ENCODE measurements around the gene C5orf46. TPM values are rescaled to one million over a fixed set of nuclear protein-coding genes. Genes with fewer than 3 reads are reported as not detected.

Gene C5orf46
- polyA plus RNA-seq, 1 experiment: 19.6 TPM

GRCh38 chr5:147895864-147896263 lies 10.5 kb downstream of the C5orf46 start:
- Histone ChIP-seq H3K4me3 (ENCODE audit: low read depth, low read length) (no peak overlapping the region), H3K27me3 (ENCODE audit: control insufficient read depth, insufficient read depth, low read length) (no peaks in the 10 kb centered on the region), H3K36me3 (ENCODE audit: control insufficient read depth, insufficient read depth, low read length) (no peaks in the 10 kb centered on the region)
- ChIA-PET POLR2A (no interaction called here), CTCF (no interaction called here)
- no peak for TF ChIP-seq CTCF (IDR thresholded peaks at IDR 0.05; ENCODE audit: insufficient read depth, low read depth, low read length)
- DNase-seq (ENCODE audit: low read depth): no peak

- no peak for TF ChIP-seq CTCF (IDR thresholded peaks at IDR 0.05; ENCODE audit: insufficient read depth, low read depth, low read length)
- no peaks in the 10 kb centered on the region for H3K36me3 ChIP-seq (ENCODE audit: control insufficient read depth, insufficient read depth, low read length)
- ChIA-PET POLR2A (no interaction called here), CTCF (interaction anchor here (1.0 kb wide), 1 partner anchor 11 kb away, joined by 3 read pairs; no protein-coding TSS in a partner anchor)
- no peaks in the 10 kb centered on the region for H3K27me3 ChIP-seq (ENCODE audit: control insufficient read depth, insufficient read depth, low read length)
- no peak for DNase-seq (ENCODE audit: low read depth)
- H3K4me3 ChIP-seq (ENCODE audit: low read depth, low read length): no peak overlapping the region
Measured at GRCh38 chr5:147893820-147894219, 12.5 kb downstream of the C5orf46 start.

GRCh38 chr5:147892696-147893296 lies 13.5 kb downstream of the C5orf46 start:
- Histone ChIP-seq H3K4me3 (ENCODE audit: low read depth, low read length) (no peak overlapping the region), H3K27me3 (ENCODE audit: control insufficient read depth, insufficient read depth, low read length) (no peaks in the 10 kb centered on the region), H3K36me3 (ENCODE audit: control insufficient read depth, insufficient read depth, low read length) (no peaks in the 10 kb centered on the region)
- DNase-seq (ENCODE audit: low read depth): no peak
- TF ChIP-seq CTCF (IDR thresholded peaks at IDR 0.05; ENCODE audit: insufficient read depth, low read depth, low read length): no peak
- CTCF ChIA-PET: interaction anchor here (0.9 kb wide), 1 partner anchor 9 kb away, joined by 4 read pairs; no protein-coding TSS in a partner anchor
- POLR2A ChIA-PET: interaction anchor here (0.6 kb wide), 1 partner anchor 12 kb away, joined by 8 read pairs; no protein-coding TSS in a partner anchor

GRCh38 chr5:147887930-147888329 lies 18.4 kb downstream of the C5orf46 start:
- Histone ChIP-seq H3K36me3 (ENCODE audit: control insufficient read depth, insufficient read depth, low read length) (no peaks in the 10 kb centered on the region), H3K4me3 (ENCODE audit: low read depth, low read length) (no peak overlapping the region), H3K27me3 (ENCODE audit: control insufficient read depth, insufficient read depth, low read length) (no peaks in the 10 kb centered on the region)
- no peak for TF ChIP-seq CTCF (IDR thresholded peaks at IDR 0.05; ENCODE audit: insufficient read depth, low read depth, low read length)
- DNase-seq (ENCODE audit: low read depth): no peak
- CTCF ChIA-PET: interaction anchor here (1.2 to 1.3 kb wide), 2 partner anchors 47 kb away, joined by 4 read pairs; no protein-coding TSS in a partner anchor
- POLR2A ChIA-PET: no interaction called here

- CTCF ChIA-PET: interaction anchor here (1.3 kb wide), 1 partner anchor 47 kb away, joined by 4 read pairs; no protein-coding TSS in a partner anchor
- Histone ChIP-seq H3K4me3 (ENCODE audit: low read depth, low read length) (no peak overlapping the region), H3K27me3 (ENCODE audit: control insufficient read depth, insufficient read depth, low read length) (no peaks in the 10 kb centered on the region), H3K36me3 (ENCODE audit: control insufficient read depth, insufficient read depth, low read length) (no peaks in the 10 kb centered on the region)
- peak; percentile 33; the same call in 1 of the 2 replicates for TF ChIP-seq CTCF (IDR thresholded peaks at IDR 0.05; ENCODE audit: insufficient read depth, low read depth, low read length)
- DNase-seq (ENCODE audit: low read depth): no peak
- POLR2A ChIA-PET: no interaction called here
Measured at GRCh38 chr5:147887026-147887627, 19.2 kb downstream of the C5orf46 start.

Data from BJ (cell line).